Measurements from ENCODE around the gene KIF2A.

The KIF2A gene

DNA sequence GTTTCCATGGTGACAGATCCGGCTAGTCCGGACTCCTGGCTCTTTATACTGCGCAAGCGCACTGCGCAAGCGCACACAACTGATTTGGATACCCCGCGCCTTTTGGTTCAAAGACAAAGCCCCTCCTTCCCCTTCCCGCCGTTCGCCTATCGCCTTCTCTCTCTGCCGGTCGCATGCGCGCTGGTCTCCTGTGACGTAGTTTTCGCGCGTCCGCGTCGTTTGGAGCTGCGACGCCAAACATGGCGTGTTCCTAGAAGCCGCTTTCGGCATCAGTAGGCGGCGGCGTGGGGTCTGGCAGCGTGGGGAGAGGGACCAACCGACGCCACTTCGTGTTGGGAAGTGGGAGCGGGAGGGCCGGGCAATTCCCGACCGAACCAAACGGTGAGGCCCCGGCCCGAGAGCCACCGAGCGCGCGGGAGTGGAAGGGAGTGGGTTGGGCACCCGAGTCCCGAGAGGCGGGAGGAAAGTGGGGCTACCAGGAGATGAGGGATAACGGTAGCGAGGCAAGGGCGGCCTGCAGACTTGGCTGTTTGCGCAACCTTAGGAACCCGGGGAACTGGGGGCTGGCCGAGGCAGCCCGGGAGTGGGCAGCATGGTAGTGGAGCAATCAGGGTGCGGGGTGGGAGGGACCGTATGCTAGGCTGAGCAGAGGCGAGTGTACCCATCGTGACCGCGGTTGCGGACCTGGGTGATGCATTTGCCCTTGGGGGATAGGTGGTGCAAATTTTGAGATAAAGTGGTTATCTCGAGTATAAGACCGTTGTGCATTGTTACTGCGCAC, 106.7 kb downstream of the KIF2A start, which contains the start of gene IPO11:
Gene IPO11 (plus strand): TSS at position 215 of the 781 bp plus-strand sequence. CDS start 24,517 bp downstream, outside the sequence.
- peak within 1 kb of the TSS; percentile 97 for H3K4me3 ChIP-seq (ENCODE audit: low read depth, low read length)
- ChIA-PET CTCF (interaction anchor here (0.9 to 1.8 kb wide), 3 partner anchors 9 to 47 kb away, joined by 3 to 8 read pairs (median 4); partner anchors contain the start of gene DIMT1), POLR2A (interaction anchor here (0.6 to 2.2 kb wide), 2 partner anchors 10 to 35 kb away, joined by 3 to 34 read pairs; partner anchors contain the start of gene DIMT1)
- TF ChIP-seq, protein P1, sequence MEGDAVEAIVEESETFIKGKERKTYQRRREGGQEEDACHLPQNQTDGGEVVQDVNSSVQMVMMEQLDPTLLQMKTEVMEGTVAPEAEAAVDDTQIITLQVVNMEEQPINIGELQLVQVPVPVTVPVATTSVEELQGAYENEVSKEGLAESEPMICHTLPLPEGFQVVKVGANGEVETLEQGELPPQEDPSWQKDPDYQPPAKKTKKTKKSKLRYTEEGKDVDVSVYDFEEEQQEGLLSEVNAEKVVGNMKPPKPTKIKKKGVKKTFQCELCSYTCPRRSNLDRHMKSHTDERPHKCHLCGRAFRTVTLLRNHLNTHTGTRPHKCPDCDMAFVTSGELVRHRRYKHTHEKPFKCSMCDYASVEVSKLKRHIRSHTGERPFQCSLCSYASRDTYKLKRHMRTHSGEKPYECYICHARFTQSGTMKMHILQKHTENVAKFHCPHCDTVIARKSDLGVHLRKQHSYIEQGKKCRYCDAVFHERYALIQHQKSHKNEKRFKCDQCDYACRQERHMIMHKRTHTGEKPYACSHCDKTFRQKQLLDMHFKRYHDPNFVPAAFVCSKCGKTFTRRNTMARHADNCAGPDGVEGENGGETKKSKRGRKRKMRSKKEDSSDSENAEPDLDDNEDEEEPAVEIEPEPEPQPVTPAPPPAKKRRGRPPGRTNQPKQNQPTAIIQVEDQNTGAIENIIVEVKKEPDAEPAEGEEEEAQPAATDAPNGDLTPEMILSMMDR (IDR thresholded peaks at IDR 0.05; ENCODE audit: insufficient read depth, low read length, missing control alignments) = no peak
- peak; percentile 93 for DNase-seq (ENCODE audit: low read depth, low spot score)

DNA sequence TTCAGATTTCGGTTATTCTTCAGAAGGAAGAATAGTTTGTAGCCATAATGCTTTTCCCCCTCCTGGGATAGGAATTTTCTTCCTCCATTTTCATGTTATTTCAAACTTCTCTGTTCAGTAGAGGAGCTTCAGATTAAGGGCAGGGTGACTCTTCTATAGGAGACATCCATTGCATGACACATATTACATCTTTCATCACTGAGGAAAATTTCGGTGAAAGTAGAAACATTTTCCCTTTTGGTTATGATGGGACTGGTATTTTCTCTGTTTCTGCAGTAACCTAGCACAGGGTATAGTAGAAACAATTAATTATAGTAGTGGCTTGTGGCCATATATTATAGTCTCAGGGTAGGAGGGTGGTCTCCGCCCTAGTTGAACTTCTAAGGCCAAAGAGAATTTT, 107.7 kb downstream of the KIF2A start:
- TF ChIP-seq, protein P1 (IDR thresholded peaks at IDR 0.05; ENCODE audit: insufficient read depth, low read length, missing control alignments) = no peak
- DNase-seq (ENCODE audit: low read depth, low spot score) = no peak
- ChIA-PET POLR2A (interaction anchor here (0.6 kb wide), 1 partner anchor 34 kb away, joined by 3 read pairs; no protein-coding TSS in a partner anchor), CTCF (interaction anchor here (1.0 kb wide), 2 partner anchors 8 to 11 kb away, joined by 3 to 5 read pairs; no protein-coding TSS in a partner anchor)
- H3K4me3 ChIP-seq (ENCODE audit: low read depth, low read length) = peak overlapping the region; percentile 97

DNA sequence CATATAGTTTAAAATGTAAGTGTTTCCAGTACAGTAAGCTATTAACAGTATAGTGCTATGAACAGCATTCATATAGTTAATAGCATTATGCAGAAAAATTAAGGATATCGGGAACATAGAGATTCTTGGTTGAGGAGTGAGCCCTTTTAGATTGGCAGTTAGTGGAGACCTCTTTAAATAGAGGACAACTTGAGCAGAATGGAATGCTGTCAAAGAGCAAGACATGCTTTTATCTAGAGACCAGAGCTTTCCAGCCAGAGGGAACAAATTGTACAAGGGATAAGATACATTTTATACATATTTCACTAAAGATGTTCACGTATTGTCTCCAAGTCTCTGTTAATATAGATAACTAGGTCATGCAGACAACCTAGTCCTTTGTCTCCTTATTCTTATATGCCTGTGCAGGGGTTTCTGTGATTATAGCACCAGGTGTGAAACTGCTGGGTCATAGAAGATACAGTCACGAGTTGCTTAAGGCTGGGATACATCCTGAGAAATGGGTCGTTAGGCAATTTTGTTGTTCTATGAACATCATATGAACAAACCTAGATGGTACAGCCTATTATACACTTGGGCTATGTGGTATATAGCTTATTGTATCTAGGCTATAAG, 112.6 kb downstream of the KIF2A start:
- ChIA-PET CTCF (no interaction called here), POLR2A (no interaction called here)
- TF ChIP-seq, protein P1 (IDR thresholded peaks at IDR 0.05; ENCODE audit: insufficient read depth, low read length, missing control alignments) = no peak
- H3K4me3 ChIP-seq (ENCODE audit: low read depth, low read length) = no peak overlapping the region
- no peak for DNase-seq (ENCODE audit: low read depth, low spot score)

DNA sequence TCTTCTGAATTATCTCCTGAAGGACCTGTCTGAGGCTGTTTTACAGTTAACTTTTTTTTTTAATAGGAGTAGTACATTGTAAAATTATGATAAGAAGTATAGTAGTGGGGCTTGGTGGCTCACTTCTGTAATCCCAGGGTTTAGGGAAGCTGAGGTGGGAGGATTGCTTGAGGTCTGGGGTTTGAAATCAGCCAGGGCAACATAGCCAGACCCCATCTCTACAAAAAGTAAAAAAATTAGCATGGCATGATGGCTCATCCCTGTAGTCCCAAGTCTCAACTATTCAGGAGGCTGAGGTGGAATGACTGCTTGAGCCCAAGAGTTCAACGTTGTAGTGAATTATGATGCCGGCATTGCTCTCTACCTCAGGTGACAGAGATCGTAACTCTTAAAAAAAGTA, 113.6 kb downstream of the KIF2A start:
- ChIA-PET CTCF (no interaction called here), POLR2A (no interaction called here)
- H3K4me3 ChIP-seq (ENCODE audit: low read depth, low read length) = no peak overlapping the region
- no peak for DNase-seq (ENCODE audit: low read depth, low spot score)
- TF ChIP-seq, protein P1 (IDR thresholded peaks at IDR 0.05; ENCODE audit: insufficient read depth, low read length, missing control alignments) = no peak

DNA sequence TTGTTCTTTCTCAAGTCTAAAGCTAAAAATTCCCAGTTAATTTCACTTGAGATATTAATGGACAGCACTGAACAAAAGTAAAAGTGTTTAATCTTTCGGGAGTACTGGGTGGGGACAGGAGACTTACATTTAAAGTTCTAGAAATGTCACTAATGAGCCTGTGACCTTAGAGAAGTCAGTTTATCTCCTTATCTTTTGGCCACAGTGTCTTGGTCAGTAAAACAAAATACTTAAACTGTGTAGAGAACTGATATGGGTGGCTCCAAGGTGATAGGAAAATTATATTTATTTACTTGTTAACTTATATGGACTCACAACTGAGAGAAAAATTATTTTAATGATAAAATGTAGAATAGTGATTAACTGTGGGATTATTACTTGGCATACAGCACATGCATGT, 115.4 kb downstream of the KIF2A start:
- H3K4me3 ChIP-seq (ENCODE audit: low read depth, low read length) = no peak overlapping the region
- ChIA-PET POLR2A (no interaction called here), CTCF (interaction anchor here (0.7 to 2.4 kb wide), 4 partner anchors 8 to 34 kb away, joined by 3 to 11 read pairs (median 4); no protein-coding TSS in a partner anchor)
- TF ChIP-seq, protein P1 (IDR thresholded peaks at IDR 0.05; ENCODE audit: insufficient read depth, low read length, missing control alignments) = no peak
- no peak for DNase-seq (ENCODE audit: low read depth, low spot score)

DNA sequence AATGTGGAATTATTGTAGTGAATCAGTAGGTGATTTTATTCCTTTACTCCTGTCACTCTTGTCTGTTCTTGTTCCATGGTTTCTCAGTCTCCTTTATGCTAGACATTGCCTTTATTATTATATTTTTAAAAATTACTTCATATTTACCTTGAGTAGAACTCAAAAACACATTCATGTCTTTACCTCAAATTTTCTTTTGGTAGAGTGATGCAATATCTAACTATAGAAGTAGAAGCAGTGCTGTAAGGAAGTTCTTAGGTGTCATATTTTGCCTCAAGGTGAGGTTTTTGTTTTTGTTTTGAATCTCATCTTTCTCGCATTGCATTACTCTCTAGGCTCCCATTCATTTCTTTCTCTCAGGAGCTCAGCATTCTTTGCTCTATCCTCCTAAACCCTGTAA, 118.8 kb downstream of the KIF2A start:
- CTCF ChIA-PET = interaction anchor here (1.0 kb wide), 1 partner anchor 25 kb away, joined by 3 read pairs; no protein-coding TSS in a partner anchor
- DNase-seq (ENCODE audit: low read depth, low spot score) = no peak
- no peak overlapping the region for H3K4me3 ChIP-seq (ENCODE audit: low read depth, low read length)
- POLR2A ChIA-PET = no interaction called here
- TF ChIP-seq, protein P1 (IDR thresholded peaks at IDR 0.05; ENCODE audit: insufficient read depth, low read length, missing control alignments) = no peak

All from AG04449 (cell line).